SU-DHL-6 (cell line): ENCODE measurements around the gene PPARA.

Source experiments
- CTCF ChIP-seq: fragments of 200-600 bp; sonication (generic); IDR thresholded peaks from one replicate; pipeline ENCODE4 v1.5.1; 2017; ENCODE audit warnings: antibody characterized with exemption, mild to moderate bottlenecking, low read length, moderate library complexity; ENCODE audit not compliant: insufficient read depth, poor library complexity, severe bottlenecking
- EZH2phosphoT487 ChIP-seq: fragments of 200-600 bp; sonication (generic), shearing (Covaris generic); conservative IDR thresholded peaks from 2 replicates; pipeline ENCODE4 v1.6.1; 2018; ENCODE audit warnings: mild to moderate bottlenecking, antibody characterized with exemption, low read length, moderate library complexity, mixed read lengths

- TF ChIP-seq CTCF (no peak), EZH2phosphoT487 (no peak)
Measured at GRCh38 chr22:46125816-46126765, 24.2 kb upstream of the PPARA start.
